HG02588 (cell line): ENCODE measurements around the gene SERPINA5.

Experiments used
- ATAC-seq: cut with Tn5 transposase; IDR thresholded peaks from one replicate; pipeline ENCODE4 v1.9.1; 2021; ENCODE audit warnings: mild to moderate bottlenecking, moderate library complexity; ENCODE audit not compliant: unreplicated experiment

Gene SERPINA5

GRCh38 chr14:94641632-94641955, 60.4 kb downstream of the SERPINA5 start:
- ATAC-seq, result no peak
